ENCODE data around the gene MYD88.
"Not testable (repeated sequence)": the region's sequence is repeated elsewhere in the genome, so short reads cannot be mapped to it uniquely, and the experiment has no call there.

MYD88 gene

GRCh38 chr3:38142959-38143358, 4.5 kb downstream of the MYD88 start:
- DNase-seq (ENCODE audit: low spot score) = no peak

DNA sequence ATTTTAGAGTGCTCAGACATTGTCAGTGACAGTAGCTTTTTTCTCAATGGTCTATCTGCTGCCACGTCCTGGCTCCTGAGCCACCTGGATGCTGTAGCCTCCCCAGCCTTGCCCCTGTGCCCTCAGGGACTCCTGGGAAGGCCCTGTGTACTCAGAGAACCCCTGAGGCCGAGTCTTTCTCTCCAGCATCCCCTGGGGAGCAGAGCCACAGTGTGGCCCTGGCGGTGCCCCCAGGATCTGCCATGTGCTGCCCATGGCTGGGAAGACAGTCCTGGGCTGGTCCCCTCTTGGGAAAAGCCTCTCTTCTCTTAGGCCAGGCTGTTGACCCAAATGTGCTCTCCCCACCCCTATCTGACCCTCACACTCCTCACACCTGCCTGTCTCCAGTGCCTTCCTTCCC, 5.0 kb downstream of the MYD88 start:
- DNase-seq (ENCODE audit: low spot score) = no peak

DNA sequence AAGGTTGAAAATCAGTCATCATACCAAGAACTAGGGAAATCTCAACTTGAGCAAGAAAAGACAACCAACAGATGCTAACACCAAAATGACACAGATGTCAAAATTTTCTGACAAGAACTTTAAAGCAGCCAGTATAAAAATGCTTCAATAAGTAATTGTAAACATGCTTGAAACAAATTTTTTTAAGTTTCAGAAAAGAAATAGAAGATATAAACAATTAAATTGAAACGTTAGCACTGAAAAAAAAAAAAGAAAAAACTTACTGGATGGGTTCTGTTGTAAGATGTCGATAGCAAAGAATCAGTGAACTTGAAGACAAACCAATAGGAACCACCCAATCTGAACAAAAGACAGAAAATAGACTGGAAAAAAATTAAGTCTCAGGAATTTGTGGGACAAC, 8.0 kb downstream of the MYD88 start:
- no peak for DNase-seq (ENCODE audit: low spot score)

DNA sequence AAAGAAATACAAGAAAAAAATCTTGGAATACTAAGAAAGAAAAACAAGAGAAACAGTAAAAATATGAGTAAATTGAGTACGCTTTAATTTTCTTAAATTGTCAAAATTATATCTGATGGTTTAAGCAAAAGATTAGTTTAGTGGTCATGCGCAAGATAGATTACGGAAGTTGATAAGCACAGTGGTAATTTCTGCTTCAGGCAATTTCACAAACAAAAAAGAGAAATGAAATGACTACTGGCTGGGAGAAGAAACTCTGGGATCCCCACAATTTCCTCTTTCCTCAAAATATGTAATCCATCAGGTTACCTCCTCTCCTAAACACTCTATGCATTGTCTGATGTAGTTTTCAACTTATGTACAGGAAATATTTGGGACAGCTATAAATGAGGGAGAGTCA, 9.0 kb downstream of the MYD88 start:
- DNase-seq (ENCODE audit: low spot score) = no peak

GRCh38 chr3:38148311-38148882, 9.9 kb downstream of the MYD88 start:
- no peak for DNase-seq (ENCODE audit: low spot score)

DNA sequence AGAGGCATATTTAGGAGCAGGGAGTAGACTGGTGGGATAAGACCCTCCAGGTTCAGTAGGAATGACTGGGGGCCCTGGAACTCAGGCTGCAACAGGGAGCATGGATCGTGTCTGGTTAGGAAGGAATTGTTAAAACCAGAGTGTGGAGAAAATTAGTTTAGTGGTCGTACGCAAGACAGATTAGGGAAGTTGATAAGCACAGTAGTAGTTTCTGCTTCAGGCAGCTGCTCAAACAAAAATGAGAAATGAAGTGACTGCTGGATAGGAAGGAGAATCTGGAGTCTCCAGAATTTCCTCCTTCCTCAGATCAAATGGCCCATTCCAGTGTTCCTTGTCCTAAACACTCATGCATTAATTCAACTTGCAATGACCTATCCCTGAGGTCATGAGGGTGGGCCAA, 11.2 kb downstream of the MYD88 start:
- no peak for DNase-seq (ENCODE audit: low spot score)

GRCh38 chr3:38150780-38151528, 12.5 kb downstream of the MYD88 start:
- DNase-seq (ENCODE audit: low spot score) = peak; percentile 36

DNA sequence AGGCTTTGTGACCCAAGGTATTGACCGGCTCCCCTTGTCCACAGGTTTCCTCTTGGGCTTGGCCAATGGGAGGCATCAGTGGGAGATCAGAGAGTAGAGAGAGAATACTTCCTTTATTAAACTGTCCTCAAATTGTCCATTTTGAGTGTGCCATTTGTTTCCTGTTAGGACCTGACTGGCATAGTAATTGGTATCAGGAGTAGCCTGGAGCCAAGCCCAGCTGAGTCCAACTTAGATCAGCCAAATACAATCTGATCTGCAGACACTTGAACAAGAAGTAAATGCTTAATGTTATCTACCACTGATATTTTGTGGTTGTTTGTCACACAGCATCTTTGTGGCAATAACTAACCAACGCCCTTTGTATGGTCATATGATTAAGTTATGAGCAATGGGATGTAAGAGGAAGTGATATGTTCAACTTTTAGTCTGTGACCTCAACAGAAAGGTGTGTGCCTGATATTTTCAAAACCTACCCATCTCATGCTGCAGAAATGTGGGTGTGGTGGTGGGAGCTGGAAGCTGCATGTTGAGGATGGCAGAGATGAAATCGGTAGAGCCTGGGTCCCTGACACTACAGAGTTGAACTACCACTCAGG, 13.3 kb downstream of the MYD88 start:
- DNase-seq (ENCODE audit: low spot score) = no peak

DNA sequence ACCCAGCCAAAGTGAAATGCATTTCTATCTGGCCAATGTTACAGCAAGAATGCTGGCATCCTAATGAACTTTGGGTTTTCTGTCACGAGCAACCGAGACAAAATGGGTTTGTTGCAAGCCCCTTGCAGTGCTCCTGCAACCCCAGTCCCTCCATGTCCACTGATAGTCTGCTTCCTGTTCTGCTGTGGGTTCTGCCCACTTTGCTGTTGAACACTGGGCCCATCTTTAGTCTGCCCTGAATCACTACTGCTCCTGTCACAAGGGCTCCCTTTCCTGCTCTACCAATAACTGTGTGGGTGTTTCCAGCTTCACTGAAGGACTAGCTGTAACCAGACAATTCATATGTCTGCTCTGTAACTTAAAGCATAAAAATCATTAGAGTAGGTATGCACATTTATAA, 14.1 kb downstream of the MYD88 start:
- DNase-seq (ENCODE audit: low spot score) = no peak

GRCh38 chr3:38153221-38153620, 14.8 kb downstream of the MYD88 start:
- DNase-seq (ENCODE audit: low spot score) = no peak

DNA sequence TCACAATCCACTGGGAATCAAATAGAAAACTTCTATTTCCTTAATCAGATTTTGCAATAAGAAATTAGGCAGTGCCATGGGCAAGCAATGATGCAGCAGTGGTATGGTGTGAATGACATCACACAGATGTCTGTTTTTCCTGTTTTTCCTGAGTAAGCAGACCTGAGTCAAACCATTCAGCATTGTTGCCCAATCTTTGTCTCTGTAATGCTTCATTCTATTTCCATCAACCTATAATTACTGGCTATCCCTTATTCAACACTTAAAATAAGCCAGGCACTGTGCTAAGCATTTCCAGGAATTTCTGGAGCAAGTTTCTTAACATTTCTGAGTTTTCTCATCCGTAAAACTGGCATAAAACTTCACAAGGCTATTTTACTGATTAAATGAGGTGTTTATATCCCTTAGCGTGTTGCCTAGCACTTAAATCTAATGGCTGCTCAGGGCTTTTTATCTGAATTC, 15.6 kb downstream of the MYD88 start:
- DNase-seq (ENCODE audit: low spot score) = no peak

- no peak for DNase-seq (ENCODE audit: low spot score)
Measured at GRCh38 chr3:38154625-38155255, 16.3 kb downstream of the MYD88 start.

DNA sequence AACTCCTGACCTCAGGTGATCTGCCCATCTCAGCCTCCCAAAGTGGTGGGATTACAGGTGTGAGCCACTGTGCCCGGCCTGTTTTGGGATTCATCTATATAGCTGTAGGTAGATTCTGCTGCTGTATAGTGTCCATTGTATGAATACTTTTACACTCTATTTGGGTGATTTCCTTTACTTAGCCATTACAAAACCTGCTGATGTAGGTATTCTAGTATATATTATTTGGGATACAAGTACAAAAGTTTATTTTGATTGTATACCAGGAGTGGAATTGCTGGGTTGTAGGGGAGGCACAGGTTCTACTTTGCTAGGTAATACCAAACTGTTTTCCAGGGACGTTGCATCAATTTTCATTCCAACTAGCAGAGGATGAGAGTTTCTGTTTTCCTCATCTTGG, 17.4 kb downstream of the MYD88 start:
- DNase-seq (ENCODE audit: low spot score) = no peak

GRCh38 chr3:38157117-38157516, 18.7 kb downstream of the MYD88 start:
- DNase-seq (ENCODE audit: low spot score) = no peak

DNA sequence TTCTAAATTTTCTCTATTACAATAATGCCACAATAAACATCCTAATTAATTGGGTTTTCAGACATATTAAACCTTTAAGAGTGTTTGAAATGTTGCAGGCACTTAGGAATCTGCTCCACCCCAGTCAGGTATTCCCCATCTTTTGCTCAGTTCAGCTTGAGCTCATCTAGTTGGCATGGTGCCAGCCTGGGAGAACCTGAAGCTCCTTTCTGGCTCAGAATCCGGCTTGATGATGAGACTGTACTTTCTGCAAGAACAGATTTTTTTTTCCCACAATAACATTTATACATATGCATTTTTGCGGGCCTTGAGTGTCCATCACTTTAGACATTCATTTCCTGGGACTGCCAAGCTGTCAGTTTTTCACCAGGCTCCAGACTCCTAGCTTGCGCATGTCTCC, 19.1 kb downstream of the MYD88 start:
- DNase-seq (ENCODE audit: low spot score) = no peak

GRCh38 chr3:38158472-38158871, 20.0 kb downstream of the MYD88 start:
- no peak for DNase-seq (ENCODE audit: low spot score)

DNA sequence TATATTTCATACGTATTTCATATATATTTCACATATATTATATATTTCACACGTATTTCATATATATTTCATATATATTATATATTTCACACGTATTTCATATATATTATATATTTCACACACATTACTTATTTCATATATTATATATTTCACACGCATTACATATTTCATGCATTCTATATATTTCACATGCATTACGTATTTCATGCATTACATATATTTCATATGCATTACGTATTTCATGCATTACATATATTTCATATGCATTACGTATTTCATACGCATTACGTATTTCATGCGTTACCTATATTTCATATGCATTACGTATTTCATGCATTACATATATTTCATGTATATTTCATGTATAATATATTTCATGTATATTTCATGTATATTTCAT, 22.2 kb downstream of the MYD88 start:
- DNase-seq (ENCODE audit: low spot score) = not testable (repeated sequence)

- peak; percentile 74 for DNase-seq (ENCODE audit: low spot score)
Measured at GRCh38 chr3:38163117-38163840, 24.8 kb downstream of the MYD88 start.

GRCh38 chr3:38163841-38164642, 25.6 kb downstream of the MYD88 start:
- no peak for DNase-seq (ENCODE audit: low spot score)

GRCh38 chr3:38164643-38164951, 26.1 kb downstream of the MYD88 start:
- no peak for DNase-seq (ENCODE audit: low spot score)

DNA sequence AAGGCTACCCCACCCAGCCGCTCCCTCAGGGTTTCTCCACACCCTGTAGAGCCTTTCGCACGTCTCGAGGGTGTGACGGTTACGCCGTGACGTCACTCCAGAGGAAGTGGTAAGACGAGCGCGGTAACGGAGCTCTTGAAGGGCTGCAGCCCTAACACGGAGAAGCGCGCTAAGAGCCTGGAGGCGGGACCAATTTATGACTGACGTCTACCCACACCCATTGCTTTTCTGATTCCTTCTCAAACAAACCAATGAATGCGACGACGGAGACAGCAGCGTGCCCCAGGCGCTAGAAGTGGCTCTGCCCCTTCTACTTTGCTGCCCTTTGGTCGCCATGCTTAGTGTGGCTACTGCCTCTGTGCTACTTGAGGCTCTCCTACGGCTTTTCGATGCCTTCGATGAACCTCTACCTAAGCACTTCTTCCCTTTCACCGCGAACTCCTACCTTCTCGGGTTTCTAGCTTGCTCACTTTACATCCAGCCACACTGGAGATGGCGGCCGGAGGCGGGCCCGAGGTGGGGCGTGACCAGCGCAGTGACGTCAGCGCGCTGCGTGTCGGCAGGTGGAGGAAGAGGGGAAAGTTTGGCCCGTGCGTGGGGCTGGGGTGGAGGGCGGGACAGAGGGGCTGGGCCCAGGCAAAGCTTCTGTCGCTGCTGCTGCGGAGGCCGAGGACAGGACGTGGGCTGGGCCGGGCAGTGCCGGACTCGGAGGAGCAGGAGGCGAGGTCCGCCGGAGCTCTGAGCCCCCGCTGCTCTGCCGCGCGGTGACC, 26.7 kb downstream of the MYD88 start, which contains the start of gene OXSR1:
Gene OXSR1, plus strand, starts transcription at position 586 of the 770 bp plus-strand sequence. CDS start 340 bp downstream, outside the sequence.
- DNase-seq (ENCODE audit: low spot score) = peak; percentile 99

All from NAMALWA (cell line).